ENCODE results near the gene HSPA1L. TPM values are rescaled to one million over a fixed set of nuclear protein-coding genes. Genes with fewer than 3 reads are reported as not detected.

Gene HSPA1L
- total RNA-seq, 1 experiment from 2014 or later, result 0.12 TPM

DNA sequence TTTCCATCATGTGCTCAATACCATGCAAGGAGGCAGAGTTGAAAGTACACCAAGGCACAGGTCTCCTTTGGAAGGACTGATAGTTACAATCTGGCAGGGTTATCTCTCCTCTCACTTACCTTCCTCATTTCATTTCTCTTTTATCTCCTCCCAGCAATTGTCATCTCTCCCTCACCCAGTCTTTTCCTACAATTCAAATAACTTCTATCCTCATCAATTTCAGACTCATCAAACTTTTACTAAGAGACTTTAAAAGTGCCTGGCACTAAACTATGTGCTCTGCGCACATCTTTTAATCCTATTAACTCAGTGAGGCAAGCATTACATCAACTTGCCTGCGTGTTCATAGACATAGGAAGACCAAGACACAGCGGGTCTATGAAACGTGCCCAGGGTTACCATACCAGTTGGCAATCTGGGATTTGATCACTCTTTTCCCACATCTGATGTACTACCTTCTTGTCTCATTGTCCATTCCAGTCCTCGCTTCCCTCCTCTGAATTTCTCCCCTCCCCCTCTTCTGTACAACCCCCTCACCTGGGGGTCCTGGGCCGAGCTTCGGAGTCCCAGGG is 20.7 kb downstream of the HSPA1L start:
- Histone ChIP-seq H3K9me2 (ENCODE audit: insufficient read depth) (no peaks in the 10 kb centered on the region), H3K9ac (ENCODE audit: low read length) (peak overlapping the region; percentile 97), H3K4me1 (ENCODE audit: control insufficient read depth in 1 of 2, insufficient read depth in 2 of 2, low read length in 2 of 2) (peaks cover 24 to 45% of the 10 kb centered on the region in 2 experiments), H2AFZ (ENCODE audit: low read depth, low read length, poor library complexity, severe bottlenecking) (no peak overlapping the region), H3K27me3 (ENCODE audit: insufficient read depth, low read length) (no peaks in the 10 kb centered on the region), H3K4me2 (ENCODE audit: low read length) (peak overlapping the region; percentile 99), H3K9me3 (ENCODE audit: control insufficient read depth in 1 of 2, insufficient read depth in 1 of 2, low read depth in 1 of 2, low read length in 2 of 2) (no peaks in the 10 kb centered on the region), H3K4me3 (replicated peaks in 1 of 2; ENCODE audit: low read depth in 1 of 2, low read length in 2 of 2) (peak overlapping the region; percentile 70 to 93), H3K36me3 (ENCODE audit: control insufficient read depth in 1 of 2, insufficient read depth in 2 of 2, low read length in 2 of 2) (peaks cover 7 to 25% of the 10 kb centered on the region in 2 experiments; a peak in 3 of 4 replicates), H3K27ac (ENCODE audit: low read depth, low read length) (peak overlapping the region; percentile 98), H4K20me1 (ENCODE audit: insufficient read depth) (0 out of 2 replicates have a peak, but pooled peaks cover under 1% of the 10 kb centered on the region), H3K79me2 (ENCODE audit: insufficient read depth, low read length) (peaks cover 58% of the 10 kb centered on the region)
- RAD21 ChIA-PET (ENCODE audit: low non-redundant PET in 1 of 2, low total read pairs in 2 of 2, uncharacterized antibody in 2 of 2, unreplicated experiment in 2 of 2), result no interaction called here
- TF ChIP-seq EGR1 (IDR thresholded peaks at IDR 0.05; ENCODE audit: low read depth) (no peak), FOSL1 (IDR thresholded peaks at IDR 0.05; ENCODE audit: low read depth) (no peak), SIN3A (IDR thresholded peaks at IDR 0.05; ENCODE audit: low read depth) (no peak; the same call in 1 of the 2 replicates), POLR2A (IDR thresholded peaks at IDR 0.05; ENCODE audit: borderline replicate concordance, extremely low read depth, insufficient read depth, insufficient read length) (no peak), POLR2AphosphoS5 (IDR thresholded peaks at IDR 0.05; ENCODE audit: low read depth, low read length) (no peak), RAD21 (IDR thresholded peaks at IDR 0.05; ENCODE audit: low read depth) (no peak), SP1 (IDR thresholded peaks at IDR 0.05; ENCODE audit: low read depth) (no peak), YY1 (IDR thresholded peaks at IDR 0.05; ENCODE audit: extremely low read depth, insufficient replicate concordance, low read depth, low read length) (no peak), EZH2phosphoT487 (IDR thresholded peaks at IDR 0.05; ENCODE audit: borderline replicate concordance) (no peak), TCF7L2 (IDR thresholded peaks at IDR 0.05; ENCODE audit: borderline replicate concordance, extremely low read depth, insufficient read depth, insufficient read length) (no peak), EZH2 (IDR thresholded peaks at IDR 0.05) (no peak), JUND (IDR thresholded peaks at IDR 0.05) (no peak), ZNF274 (IDR thresholded peaks at IDR 0.05; ENCODE audit: low read depth, low read length) (no peak), CBX3 (IDR thresholded peaks at IDR 0.05; ENCODE audit: low read depth) (no peak), SRF (IDR thresholded peaks at IDR 0.05; ENCODE audit: low read depth) (no peak)
- TF ChIP-seq, protein P1, sequence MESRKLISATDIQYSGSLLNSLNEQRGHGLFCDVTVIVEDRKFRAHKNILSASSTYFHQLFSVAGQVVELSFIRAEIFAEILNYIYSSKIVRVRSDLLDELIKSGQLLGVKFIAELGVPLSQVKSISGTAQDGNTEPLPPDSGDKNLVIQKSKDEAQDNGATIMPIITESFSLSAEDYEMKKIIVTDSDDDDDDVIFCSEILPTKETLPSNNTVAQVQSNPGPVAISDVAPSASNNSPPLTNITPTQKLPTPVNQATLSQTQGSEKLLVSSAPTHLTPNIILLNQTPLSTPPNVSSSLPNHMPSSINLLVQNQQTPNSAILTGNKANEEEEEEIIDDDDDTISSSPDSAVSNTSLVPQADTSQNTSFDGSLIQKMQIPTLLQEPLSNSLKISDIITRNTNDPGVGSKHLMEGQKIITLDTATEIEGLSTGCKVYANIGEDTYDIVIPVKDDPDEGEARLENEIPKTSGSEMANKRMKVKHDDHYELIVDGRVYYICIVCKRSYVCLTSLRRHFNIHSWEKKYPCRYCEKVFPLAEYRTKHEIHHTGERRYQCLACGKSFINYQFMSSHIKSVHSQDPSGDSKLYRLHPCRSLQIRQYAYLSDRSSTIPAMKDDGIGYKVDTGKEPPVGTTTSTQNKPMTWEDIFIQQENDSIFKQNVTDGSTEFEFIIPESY (IDR thresholded peaks at IDR 0.05; ENCODE audit: extremely low read depth, insufficient replicate concordance, low read length), result no peak
- TF ChIP-seq, protein P2, sequence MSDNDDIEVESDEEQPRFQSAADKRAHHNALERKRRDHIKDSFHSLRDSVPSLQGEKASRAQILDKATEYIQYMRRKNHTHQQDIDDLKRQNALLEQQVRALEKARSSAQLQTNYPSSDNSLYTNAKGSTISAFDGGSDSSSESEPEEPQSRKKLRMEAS (IDR thresholded peaks at IDR 0.05), result no peak
- TF ChIP-seq, protein P3, sequence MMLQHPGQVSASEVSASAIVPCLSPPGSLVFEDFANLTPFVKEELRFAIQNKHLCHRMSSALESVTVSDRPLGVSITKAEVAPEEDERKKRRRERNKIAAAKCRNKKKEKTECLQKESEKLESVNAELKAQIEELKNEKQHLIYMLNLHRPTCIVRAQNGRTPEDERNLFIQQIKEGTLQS (IDR thresholded peaks at IDR 0.05), result no peak
- TF ChIP-seq, protein P4, sequence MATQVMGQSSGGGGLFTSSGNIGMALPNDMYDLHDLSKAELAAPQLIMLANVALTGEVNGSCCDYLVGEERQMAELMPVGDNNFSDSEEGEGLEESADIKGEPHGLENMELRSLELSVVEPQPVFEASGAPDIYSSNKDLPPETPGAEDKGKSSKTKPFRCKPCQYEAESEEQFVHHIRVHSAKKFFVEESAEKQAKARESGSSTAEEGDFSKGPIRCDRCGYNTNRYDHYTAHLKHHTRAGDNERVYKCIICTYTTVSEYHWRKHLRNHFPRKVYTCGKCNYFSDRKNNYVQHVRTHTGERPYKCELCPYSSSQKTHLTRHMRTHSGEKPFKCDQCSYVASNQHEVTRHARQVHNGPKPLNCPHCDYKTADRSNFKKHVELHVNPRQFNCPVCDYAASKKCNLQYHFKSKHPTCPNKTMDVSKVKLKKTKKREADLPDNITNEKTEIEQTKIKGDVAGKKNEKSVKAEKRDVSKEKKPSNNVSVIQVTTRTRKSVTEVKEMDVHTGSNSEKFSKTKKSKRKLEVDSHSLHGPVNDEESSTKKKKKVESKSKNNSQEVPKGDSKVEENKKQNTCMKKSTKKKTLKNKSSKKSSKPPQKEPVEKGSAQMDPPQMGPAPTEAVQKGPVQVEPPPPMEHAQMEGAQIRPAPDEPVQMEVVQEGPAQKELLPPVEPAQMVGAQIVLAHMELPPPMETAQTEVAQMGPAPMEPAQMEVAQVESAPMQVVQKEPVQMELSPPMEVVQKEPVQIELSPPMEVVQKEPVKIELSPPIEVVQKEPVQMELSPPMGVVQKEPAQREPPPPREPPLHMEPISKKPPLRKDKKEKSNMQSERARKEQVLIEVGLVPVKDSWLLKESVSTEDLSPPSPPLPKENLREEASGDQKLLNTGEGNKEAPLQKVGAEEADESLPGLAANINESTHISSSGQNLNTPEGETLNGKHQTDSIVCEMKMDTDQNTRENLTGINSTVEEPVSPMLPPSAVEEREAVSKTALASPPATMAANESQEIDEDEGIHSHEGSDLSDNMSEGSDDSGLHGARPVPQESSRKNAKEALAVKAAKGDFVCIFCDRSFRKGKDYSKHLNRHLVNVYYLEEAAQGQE (IDR thresholded peaks at IDR 0.05; ENCODE audit: low read depth), result no peak
- TF ChIP-seq, protein P5, sequence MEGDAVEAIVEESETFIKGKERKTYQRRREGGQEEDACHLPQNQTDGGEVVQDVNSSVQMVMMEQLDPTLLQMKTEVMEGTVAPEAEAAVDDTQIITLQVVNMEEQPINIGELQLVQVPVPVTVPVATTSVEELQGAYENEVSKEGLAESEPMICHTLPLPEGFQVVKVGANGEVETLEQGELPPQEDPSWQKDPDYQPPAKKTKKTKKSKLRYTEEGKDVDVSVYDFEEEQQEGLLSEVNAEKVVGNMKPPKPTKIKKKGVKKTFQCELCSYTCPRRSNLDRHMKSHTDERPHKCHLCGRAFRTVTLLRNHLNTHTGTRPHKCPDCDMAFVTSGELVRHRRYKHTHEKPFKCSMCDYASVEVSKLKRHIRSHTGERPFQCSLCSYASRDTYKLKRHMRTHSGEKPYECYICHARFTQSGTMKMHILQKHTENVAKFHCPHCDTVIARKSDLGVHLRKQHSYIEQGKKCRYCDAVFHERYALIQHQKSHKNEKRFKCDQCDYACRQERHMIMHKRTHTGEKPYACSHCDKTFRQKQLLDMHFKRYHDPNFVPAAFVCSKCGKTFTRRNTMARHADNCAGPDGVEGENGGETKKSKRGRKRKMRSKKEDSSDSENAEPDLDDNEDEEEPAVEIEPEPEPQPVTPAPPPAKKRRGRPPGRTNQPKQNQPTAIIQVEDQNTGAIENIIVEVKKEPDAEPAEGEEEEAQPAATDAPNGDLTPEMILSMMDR (IDR thresholded peaks at IDR 0.05 in 2 of 3, conservative IDR thresholded peaks at IDR 0.05 in 1 of 3; ENCODE audit: borderline replicate concordance in 1 of 3, insufficient read depth in 1 of 3, low read depth in 2 of 3, low read length in 2 of 3), result no peak
- CTCF ChIA-PET, result interaction anchor here (1.8 kb wide), 2 partner anchors 12 to 25 kb away, joined by 7 to 16 read pairs; partner anchors contain the start of gene LSM2
- TSS peak; percentile 51 for BruUV-seq (replicated peaks)
- POLR2A ChIA-PET, result interaction anchor here (0.6 to 2.4 kb wide), 2 partner anchors 12 to 33 kb away, joined by 3 to 19 read pairs; partner anchors contain the start of genes HSPA1B and LSM2
- ATAC-seq (no peak), DNase-seq (ENCODE audit: low read depth, low spot score) (no peak)
- intact Hi-C loops (cut with micrococcal nuclease), result no loop called here
